HG02885 (cell line): Measurements from ENCODE around the gene ANO2.

Experiments used
- ATAC-seq: cut with Tn5 transposase; IDR thresholded peaks from one replicate; pipeline ENCODE4 v1.9.1; 2021; ENCODE audit warnings: mild to moderate bottlenecking; ENCODE audit not compliant: unreplicated experiment, poor library complexity

ANO2 gene

GRCh38 chr12:5648692-5649359, 296.2 kb downstream of the ANO2 start:
- no peak for ATAC-seq

GRCh38 chr12:5643266-5643665, 301.8 kb downstream of the ANO2 start:
- ATAC-seq: no peak

GRCh38 chr12:5637698-5638097, 307.4 kb downstream of the ANO2 start:
- no peak for ATAC-seq

- no peak for ATAC-seq
These were observed 308.2 kb downstream of the ANO2 start for GRCh38 chr12:5636907-5637306.

GRCh38 chr12:5633106-5633505, 312.0 kb downstream of the ANO2 start:
- no peak for ATAC-seq

GRCh38 chr12:5632453-5632852, 312.6 kb downstream of the ANO2 start:
- ATAC-seq: no peak

GRCh38 chr12:5631497-5631896, 313.6 kb downstream of the ANO2 start:
- no peak for ATAC-seq

GRCh38 chr12:5630726-5631125, 314.3 kb downstream of the ANO2 start:
- no peak for ATAC-seq

GRCh38 chr12:5628501-5628900, 316.6 kb downstream of the ANO2 start:
- no peak for ATAC-seq

- ATAC-seq: no peak
These were observed 317.9 kb downstream of the ANO2 start for GRCh38 chr12:5627053-5627630.

- ATAC-seq: no peak
These were observed 318.9 kb downstream of the ANO2 start for GRCh38 chr12:5626151-5626550.

GRCh38 chr12:5624486-5625272, 320.4 kb downstream of the ANO2 start:
- ATAC-seq: no peak

GRCh38 chr12:5623411-5623810, 321.6 kb downstream of the ANO2 start:
- no peak for ATAC-seq

- no peak for ATAC-seq
These were observed 322.8 kb downstream of the ANO2 start for GRCh38 chr12:5622280-5622679.

GRCh38 chr12:5621329-5621728, 323.7 kb downstream of the ANO2 start:
- no peak for ATAC-seq

GRCh38 chr12:5620896-5621295, 324.2 kb downstream of the ANO2 start:
- no peak for ATAC-seq

GRCh38 chr12:5619628-5620027, 325.4 kb downstream of the ANO2 start:
- no peak for ATAC-seq

- no peak for ATAC-seq
These were observed 328.2 kb downstream of the ANO2 start for GRCh38 chr12:5616854-5617253.

- ATAC-seq: no peak
These were observed 329.3 kb downstream of the ANO2 start for GRCh38 chr12:5615760-5616159.

- no peak for ATAC-seq
These were observed 330.8 kb downstream of the ANO2 start for GRCh38 chr12:5614256-5614655.

GRCh38 chr12:5612556-5613410, 332.3 kb downstream of the ANO2 start:
- no peak for ATAC-seq
